ENCODE measurements around the gene SMG1.
"Not testable (repeated sequence)": the region's sequence is repeated elsewhere in the genome, so short reads cannot be mapped to it uniquely, and the experiment has no call there.

SMG1 gene

GRCh38 chr16:18799500-18799899 is 126.7 kb downstream of the SMG1 start:
- DNase-seq (ENCODE audit: low spot score) = no peak

GRCh38 chr16:18797746-18798145 is 128.5 kb downstream of the SMG1 start:
- DNase-seq (ENCODE audit: low spot score) = no peak

GRCh38 chr16:18796377-18796776 is 129.8 kb downstream of the SMG1 start:
- DNase-seq (ENCODE audit: low spot score) = no peak

GRCh38 chr16:18792836-18793433 is 133.3 kb downstream of the SMG1 start:
- no peak for DNase-seq (ENCODE audit: low spot score)

- DNase-seq (ENCODE audit: low spot score) = peak; percentile 95
These were observed 136.1 kb downstream of the SMG1 start, which contains the start of gene RPS15A for GRCh38 chr16:18789850-18790706. RPS15A (minus strand) TSS chr16:18790334; CDS start chr16:18789113, 1,221 bp downstream.

GRCh38 chr16:18789515-18789849 is 136.7 kb downstream of the SMG1 start:
- no peak for DNase-seq (ENCODE audit: low spot score)

- DNase-seq (ENCODE audit: low spot score) = no peak
These were observed 137.2 kb downstream of the SMG1 start for GRCh38 chr16:18788828-18789514.

GRCh38 chr16:18784917-18785623 is 141.1 kb downstream of the SMG1 start:
- no peak for DNase-seq (ENCODE audit: low spot score)

- no peak for DNase-seq (ENCODE audit: low spot score)
These were observed 142.5 kb downstream of the SMG1 start for GRCh38 chr16:18783430-18784341.

- DNase-seq (ENCODE audit: low spot score) = no peak
These were observed 143.3 kb downstream of the SMG1 start for GRCh38 chr16:18782697-18783429.

- DNase-seq (ENCODE audit: low spot score) = not testable (repeated sequence)
These were observed 145.0 kb downstream of the SMG1 start for GRCh38 chr16:18781232-18781631.

- DNase-seq (ENCODE audit: low spot score) = not testable (repeated sequence)
These were observed 145.7 kb downstream of the SMG1 start for GRCh38 chr16:18780460-18781026.

GRCh38 chr16:18777664-18778063 is 148.5 kb downstream of the SMG1 start:
- not testable (repeated sequence) for DNase-seq (ENCODE audit: low spot score)

- DNase-seq (ENCODE audit: low spot score) = not testable (repeated sequence)
These were observed 149.9 kb downstream of the SMG1 start for GRCh38 chr16:18776334-18776733.

- DNase-seq (ENCODE audit: low spot score) = not testable (repeated sequence)
These were observed 151.6 kb downstream of the SMG1 start for GRCh38 chr16:18774651-18775050.

- DNase-seq (ENCODE audit: low spot score) = not testable (repeated sequence)
These were observed 154.0 kb downstream of the SMG1 start for GRCh38 chr16:18772171-18772570.

- DNase-seq (ENCODE audit: low spot score) = not testable (repeated sequence)
These were observed 155.8 kb downstream of the SMG1 start for GRCh38 chr16:18770336-18770962.

- DNase-seq (ENCODE audit: low spot score) = peak; percentile 23
These were observed 159.0 kb downstream of the SMG1 start for GRCh38 chr16:18767217-18767616.

GRCh38 chr16:18762713-18763112 is 163.5 kb downstream of the SMG1 start:
- DNase-seq (ENCODE audit: low spot score) = not testable (repeated sequence)

Data from CD4-positive, alpha-beta T cell treated with Interleukin-6 at 100 ng/mL for 8 hours (primary cell).